ENCODE results near the gene NCEH1. TPM values are rescaled to one million over a fixed set of nuclear protein-coding genes. Genes with fewer than 3 reads are reported as not detected.
A peak's percentile ranks its signal among the peaks of the same experiment; 100 is the strongest.

The NCEH1 gene
- total RNA-seq, 2 experiments from 2014 or later, result 2.8 to 3.4 TPM

- Mint-ChIP-seq H3K27me3 (no peaks in the 10 kb centered on the region), H3K27ac (no peak overlapping the region), H3K4me1 (ENCODE audit: low read depth) (peaks cover 2% of the 10 kb centered on the region), H3K9me3 (no peaks in the 10 kb centered on the region), H3K36me3 (ENCODE audit: low read depth) (no peaks in the 10 kb centered on the region), H3K4me3 (no peak overlapping the region)
- ChIA-PET CTCF (interaction anchor here (1.2 to 1.3 kb wide), 2 partner anchors 13 to 20 kb away, joined by 3 read pairs; no protein-coding TSS in a partner anchor), POLR2A (no interaction called here)
- DNase-seq, result no peak
- no peak for ATAC-seq
- intact Hi-C loops (cut with micrococcal nuclease), result no loop called here
- TF ChIP-seq, protein P1, sequence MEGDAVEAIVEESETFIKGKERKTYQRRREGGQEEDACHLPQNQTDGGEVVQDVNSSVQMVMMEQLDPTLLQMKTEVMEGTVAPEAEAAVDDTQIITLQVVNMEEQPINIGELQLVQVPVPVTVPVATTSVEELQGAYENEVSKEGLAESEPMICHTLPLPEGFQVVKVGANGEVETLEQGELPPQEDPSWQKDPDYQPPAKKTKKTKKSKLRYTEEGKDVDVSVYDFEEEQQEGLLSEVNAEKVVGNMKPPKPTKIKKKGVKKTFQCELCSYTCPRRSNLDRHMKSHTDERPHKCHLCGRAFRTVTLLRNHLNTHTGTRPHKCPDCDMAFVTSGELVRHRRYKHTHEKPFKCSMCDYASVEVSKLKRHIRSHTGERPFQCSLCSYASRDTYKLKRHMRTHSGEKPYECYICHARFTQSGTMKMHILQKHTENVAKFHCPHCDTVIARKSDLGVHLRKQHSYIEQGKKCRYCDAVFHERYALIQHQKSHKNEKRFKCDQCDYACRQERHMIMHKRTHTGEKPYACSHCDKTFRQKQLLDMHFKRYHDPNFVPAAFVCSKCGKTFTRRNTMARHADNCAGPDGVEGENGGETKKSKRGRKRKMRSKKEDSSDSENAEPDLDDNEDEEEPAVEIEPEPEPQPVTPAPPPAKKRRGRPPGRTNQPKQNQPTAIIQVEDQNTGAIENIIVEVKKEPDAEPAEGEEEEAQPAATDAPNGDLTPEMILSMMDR (IDR thresholded peaks at IDR 0.05), result no peak
Measured at GRCh38 chr3:172679599-172679998, 31.3 kb downstream of the NCEH1 start.

GRCh38 chr3:172678068-172678467 is 32.8 kb downstream of the NCEH1 start:
- H3K27me3 Mint-ChIP-seq, result no peaks in the 10 kb centered on the region
- DNase-seq (no peak), ATAC-seq (no peak)
- H3K9me3 Mint-ChIP-seq, result no peaks in the 10 kb centered on the region
- H3K4me3 Mint-ChIP-seq, result no peak overlapping the region
- H3K27ac Mint-ChIP-seq, result no peak overlapping the region
- CTCF ChIA-PET, result no interaction called here
- POLR2A ChIA-PET, result interaction anchor here (0.7 kb wide), 1 partner anchor 14 kb away, joined by 5 read pairs; no protein-coding TSS in a partner anchor
- no peaks in the 10 kb centered on the region for H3K36me3 Mint-ChIP-seq (ENCODE audit: low read depth)
- TF ChIP-seq, protein P1 (IDR thresholded peaks at IDR 0.05), result no peak
- intact Hi-C loops (cut with micrococcal nuclease), result no loop called here
- H3K4me1 Mint-ChIP-seq (ENCODE audit: low read depth), result peaks cover 2% of the 10 kb centered on the region

- no peaks in the 10 kb centered on the region for H3K27me3 Mint-ChIP-seq
- intact Hi-C loops (cut with micrococcal nuclease), result no loop called here
- POLR2A ChIA-PET, result no interaction called here
Measured at GRCh38 chr3:172676196-172676922, 34.5 kb downstream of the NCEH1 start.

DNA sequence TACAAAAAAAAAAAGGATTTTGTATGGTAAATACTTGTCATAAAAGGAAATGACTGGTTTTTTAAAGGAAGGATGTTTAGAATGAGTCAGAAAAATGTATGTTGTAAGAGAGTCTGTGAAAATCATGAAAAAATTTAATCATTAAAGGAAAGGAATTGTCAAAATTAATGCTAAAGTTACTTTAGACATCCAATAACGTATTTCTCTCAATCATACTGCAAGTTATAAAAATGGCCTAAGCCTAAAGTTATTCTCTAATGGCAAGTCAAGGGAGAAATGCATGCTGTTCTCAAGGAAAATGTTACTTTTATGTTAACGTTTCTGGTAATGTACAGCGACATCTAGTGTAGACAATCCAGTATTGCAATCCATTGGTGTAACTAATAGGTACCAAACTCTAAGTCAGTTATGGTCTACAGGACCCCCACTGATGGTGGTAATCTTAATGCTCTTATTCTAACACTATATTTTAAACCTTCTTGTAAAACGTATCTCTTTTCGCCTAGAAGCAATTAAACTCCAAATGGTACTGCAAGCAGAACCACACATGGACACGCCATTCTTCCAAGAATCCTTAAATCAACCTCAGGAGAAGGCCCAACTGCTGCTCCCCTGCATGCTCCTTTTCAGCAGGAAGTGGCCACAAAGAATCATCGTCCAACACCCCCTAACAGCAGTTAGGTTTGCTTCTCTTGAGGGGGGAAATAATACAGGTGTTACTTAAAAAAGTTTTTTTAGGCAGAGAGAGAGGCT is 35.2 kb downstream of the NCEH1 start:
- DNase-seq, result no peak
- POLR2A ChIA-PET, result no interaction called here
- CTCF ChIA-PET, result interaction anchor here (0.7 to 2.5 kb wide), 14 partner anchors 8 to 343 kb away, joined by 3 to 11 read pairs (median 4); no protein-coding TSS in a partner anchor
- H3K9me3 Mint-ChIP-seq, result no peaks in the 10 kb centered on the region
- no peak overlapping the region for H3K4me3 Mint-ChIP-seq
- peaks cover 2% of the 10 kb centered on the region for H3K4me1 Mint-ChIP-seq (ENCODE audit: low read depth)
- H3K27ac Mint-ChIP-seq, result no peak overlapping the region
- intact Hi-C loops (cut with micrococcal nuclease), result no loop called here
- ATAC-seq, result peak; percentile 71
- no peaks in the 10 kb centered on the region for H3K36me3 Mint-ChIP-seq (ENCODE audit: low read depth)
- TF ChIP-seq, protein P1 (IDR thresholded peaks at IDR 0.05), result peak; percentile 95
- H3K27me3 Mint-ChIP-seq, result no peaks in the 10 kb centered on the region

More at GRCh38 chr3:172676196-172676922, 34.5 kb downstream of the NCEH1 start:
- no peak overlapping the region for H3K27ac Mint-ChIP-seq
- CTCF ChIA-PET, result interaction anchor here (0.7 to 1.7 kb wide), 12 partner anchors 8 to 344 kb away, joined by 3 to 6 read pairs (median 4); partner anchors contain the start of gene NCEH1
- no peaks in the 10 kb centered on the region for H3K9me3 Mint-ChIP-seq
- H3K4me1 Mint-ChIP-seq (ENCODE audit: low read depth), result peaks cover 2% of the 10 kb centered on the region
- H3K4me3 Mint-ChIP-seq, result no peak overlapping the region
- TF ChIP-seq, protein P1 (IDR thresholded peaks at IDR 0.05), result no peak
- no peaks in the 10 kb centered on the region for H3K36me3 Mint-ChIP-seq (ENCODE audit: low read depth)
- DNase-seq (no peak), ATAC-seq (no peak)

Data from activated CD8-positive, alpha-beta T cell treated with anti-CD3 and anti-CD28 coated beads for 36 hours (primary cell).